RWPE2 (cell line): ENCODE data around the gene GOT1.

ENCODE experiments used
- ATAC-seq: fragments of 200-7000 bp; cut with Tn5 transposase; 3 replicates; pipeline ENCODE4 v1.9.1; 2021; ENCODE audit warnings: low read depth
- DNase-seq: peaks from one replicate; pipeline ENCODE4 v3.0.0-alpha.2; 2020; ENCODE audit warnings: low spot score
- H3K27ac ChIP-seq: fragments of 450-650 bp; 2 replicates; pipeline ENCODE4 v1.5.1; 2017; ENCODE audit warnings: mild to moderate bottlenecking; ENCODE audit not compliant: poor library complexity, severe bottlenecking
- H3K27me3 ChIP-seq: fragments of 250-450 bp; sonication (Bioruptor Pico); 2 replicates; pipeline ENCODE4 v1.5.1; 2021; ENCODE audit warnings: mild to moderate bottlenecking, moderate library complexity; ENCODE audit not compliant: insufficient read depth, poor library complexity, severe bottlenecking
- H3K36me3 ChIP-seq: fragments of 250-450 bp; sonication (Bioruptor Pico); 2 replicates; pipeline ENCODE4 v1.5.1; 2020; ENCODE audit warnings: low read depth, mild to moderate bottlenecking, moderate library complexity
- H3K4me1 ChIP-seq: fragments of 250-450 bp; sonication (Bioruptor Pico); 2 replicates; pipeline ENCODE4 v1.5.1; 2021; ENCODE audit warnings: mild to moderate bottlenecking, moderate library complexity; ENCODE audit not compliant: insufficient read depth, poor library complexity, severe bottlenecking
- H3K4me3 ChIP-seq: fragments of 250-450 bp; sonication (Bioruptor Pico); 2 replicates; pipeline ENCODE4 v1.5.1; 2021; ENCODE audit warnings: mild to moderate bottlenecking, moderate library complexity; ENCODE audit not compliant: severe bottlenecking
- H3K9me3 ChIP-seq: fragments of 250-450 bp; sonication (Bioruptor Pico); 2 replicates; pipeline ENCODE4 v1.5.1; 2021; ENCODE audit warnings: mild to moderate bottlenecking, moderate library complexity; ENCODE audit not compliant: severe bottlenecking
- TF ChIP-seq, protein P1 (sequence below): fragments of 450-650 bp; IDR thresholded peaks from one replicate; pipeline ENCODE4 v1.5.1; 2017; ENCODE audit warnings: mild to moderate bottlenecking, moderate library complexity; ENCODE audit not compliant: poor library complexity, severe bottlenecking

The GOT1 gene

DNA sequence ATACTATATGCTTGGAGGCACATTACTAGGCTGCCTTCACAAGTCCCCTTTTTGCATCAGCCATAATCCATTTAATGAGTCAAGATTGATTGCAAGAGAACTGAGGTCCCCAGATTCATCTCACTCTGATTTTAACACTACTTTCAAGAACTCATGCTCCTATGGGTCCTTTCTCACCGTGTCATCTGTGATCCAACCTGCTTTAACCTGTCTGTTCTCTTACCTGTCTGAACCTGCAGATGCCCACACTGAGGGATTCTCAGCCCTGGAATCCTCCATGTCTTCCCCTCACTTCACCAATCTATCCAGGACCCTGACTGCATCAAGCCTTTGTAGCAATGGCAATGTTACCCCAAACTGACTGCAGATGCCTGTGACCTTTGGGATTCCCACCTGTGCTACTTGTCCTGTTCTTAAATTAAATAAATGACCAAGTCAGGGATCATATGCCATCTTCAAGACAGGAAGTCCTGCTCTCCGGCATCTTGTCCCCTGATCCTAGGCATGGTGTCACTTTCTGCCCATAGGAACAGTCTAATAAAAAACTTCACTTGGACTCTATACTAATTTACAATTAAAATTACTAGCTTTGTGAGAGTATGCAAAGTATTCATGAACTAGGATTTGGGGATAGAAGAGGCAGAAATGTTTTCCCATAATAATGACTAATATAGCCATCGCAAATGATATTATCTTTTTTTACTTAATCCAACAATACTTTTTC lies 25.9 kb upstream of the GOT1 start:
- no peaks in the 10 kb centered on the region for H3K36me3 ChIP-seq
- TF ChIP-seq, protein P1, sequence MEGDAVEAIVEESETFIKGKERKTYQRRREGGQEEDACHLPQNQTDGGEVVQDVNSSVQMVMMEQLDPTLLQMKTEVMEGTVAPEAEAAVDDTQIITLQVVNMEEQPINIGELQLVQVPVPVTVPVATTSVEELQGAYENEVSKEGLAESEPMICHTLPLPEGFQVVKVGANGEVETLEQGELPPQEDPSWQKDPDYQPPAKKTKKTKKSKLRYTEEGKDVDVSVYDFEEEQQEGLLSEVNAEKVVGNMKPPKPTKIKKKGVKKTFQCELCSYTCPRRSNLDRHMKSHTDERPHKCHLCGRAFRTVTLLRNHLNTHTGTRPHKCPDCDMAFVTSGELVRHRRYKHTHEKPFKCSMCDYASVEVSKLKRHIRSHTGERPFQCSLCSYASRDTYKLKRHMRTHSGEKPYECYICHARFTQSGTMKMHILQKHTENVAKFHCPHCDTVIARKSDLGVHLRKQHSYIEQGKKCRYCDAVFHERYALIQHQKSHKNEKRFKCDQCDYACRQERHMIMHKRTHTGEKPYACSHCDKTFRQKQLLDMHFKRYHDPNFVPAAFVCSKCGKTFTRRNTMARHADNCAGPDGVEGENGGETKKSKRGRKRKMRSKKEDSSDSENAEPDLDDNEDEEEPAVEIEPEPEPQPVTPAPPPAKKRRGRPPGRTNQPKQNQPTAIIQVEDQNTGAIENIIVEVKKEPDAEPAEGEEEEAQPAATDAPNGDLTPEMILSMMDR, result no peak

DNA sequence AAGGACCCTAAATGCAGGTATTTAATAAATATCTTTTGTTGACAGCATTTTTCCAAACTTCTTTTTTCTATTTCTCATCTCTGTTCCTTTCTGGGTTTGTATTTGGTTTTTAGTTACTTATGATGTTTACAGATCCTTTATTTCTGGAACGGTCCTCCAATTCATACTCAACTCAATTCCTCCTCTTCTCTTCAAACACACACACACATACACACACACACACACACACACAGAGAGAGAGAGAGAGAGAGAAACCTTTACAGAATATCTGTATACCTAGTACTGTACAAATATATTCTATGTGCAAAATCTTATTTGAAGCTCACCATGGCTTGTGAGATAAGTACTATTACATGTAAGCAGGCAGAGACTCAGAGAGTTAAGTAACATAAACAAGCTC lies 21.6 kb upstream of the GOT1 start:
- TF ChIP-seq, protein P1, result no peak
- ATAC-seq, result no peak
- peaks cover 16% of the 10 kb centered on the region for H3K27me3 ChIP-seq
- DNase-seq, result no peak
- H3K4me1 ChIP-seq, result no peaks in the 10 kb centered on the region
- no peaks in the 10 kb centered on the region for H3K36me3 ChIP-seq
- no peaks in the 10 kb centered on the region for H3K9me3 ChIP-seq
- no peak overlapping the region for H3K27ac ChIP-seq
- H3K4me3 ChIP-seq, result no peak overlapping the region

More for the DNA sequence above, 25.9 kb upstream of the GOT1 start:
- Histone ChIP-seq H3K4me1 (no peaks in the 10 kb centered on the region), H3K27me3 (peaks cover 5% of the 10 kb centered on the region), H3K4me3 (no peak overlapping the region), H3K9me3 (no peaks in the 10 kb centered on the region), H3K27ac (no peak overlapping the region)
- ATAC-seq, result no peak
- DNase-seq, result no peak

DNA sequence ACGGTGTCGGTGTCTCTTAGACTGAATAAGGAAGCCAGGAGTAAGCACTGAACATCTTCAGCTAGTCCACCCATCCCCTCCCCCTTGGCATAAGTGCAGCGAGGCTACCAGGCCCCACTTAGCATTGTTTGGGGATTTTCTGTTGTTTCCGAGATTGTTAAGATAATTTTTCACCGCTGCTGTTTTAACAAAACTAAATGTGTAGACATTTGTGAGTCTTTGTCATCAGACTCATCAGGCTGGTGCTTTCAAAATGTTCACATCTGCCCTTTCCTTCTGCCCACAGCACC lies 21.0 kb upstream of the GOT1 start:
- Histone ChIP-seq H3K4me1 (no peaks in the 10 kb centered on the region), H3K27me3 (peaks cover 16% of the 10 kb centered on the region), H3K4me3 (no peak overlapping the region), H3K27ac (no peak overlapping the region), H3K9me3 (no peaks in the 10 kb centered on the region), H3K36me3 (no peaks in the 10 kb centered on the region)
- DNase-seq (no peak), ATAC-seq (no peak)
- TF ChIP-seq, protein P1, result no peak

DNA sequence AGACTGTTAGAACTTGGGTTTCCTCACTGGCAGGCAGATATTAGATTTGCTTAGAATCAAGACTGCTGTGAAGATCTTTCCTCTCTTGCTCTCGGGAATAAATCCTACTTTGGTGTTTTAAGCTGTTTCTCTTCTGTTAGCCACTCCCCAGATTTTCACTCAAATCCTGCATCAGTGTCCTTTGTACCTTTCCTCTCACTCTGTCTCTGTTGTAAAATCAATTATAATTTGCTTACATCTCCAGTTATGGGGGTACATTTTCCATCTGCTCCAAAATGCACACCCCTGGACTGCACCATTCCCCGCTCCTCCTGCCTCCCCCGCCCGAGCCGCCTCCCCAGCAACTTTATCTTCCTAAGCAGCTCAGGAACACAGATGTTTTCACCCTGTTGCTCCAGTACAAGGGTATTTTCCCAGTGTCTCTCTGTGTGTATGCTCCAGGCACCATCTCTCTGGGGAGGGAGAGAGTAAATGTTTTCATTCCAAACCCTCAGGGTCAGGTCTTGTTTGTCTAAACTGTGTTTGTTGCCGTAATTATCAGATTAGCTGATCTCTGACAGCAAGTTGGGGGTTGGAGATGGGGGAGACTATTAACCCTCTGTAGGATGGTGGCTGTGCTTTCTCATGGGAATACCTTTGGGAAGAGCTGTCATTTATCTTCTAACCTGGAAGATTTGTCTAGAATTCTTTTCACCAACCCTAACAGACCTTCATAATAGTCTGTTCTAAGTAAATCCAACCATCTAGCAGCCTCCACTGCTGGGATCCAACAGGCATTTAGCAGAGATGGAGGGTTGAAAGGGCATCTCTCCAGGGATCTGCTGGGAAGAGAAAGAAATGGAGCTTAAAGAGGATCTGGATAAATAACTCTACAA lies 20.4 kb upstream of the GOT1 start:
- DNase-seq (no peak), ATAC-seq (no peak)
- no peaks in the 10 kb centered on the region for H3K9me3 ChIP-seq
- no peaks in the 10 kb centered on the region for H3K4me1 ChIP-seq
- H3K27ac ChIP-seq, result no peak overlapping the region
- H3K36me3 ChIP-seq, result no peaks in the 10 kb centered on the region
- TF ChIP-seq, protein P1, result no peak
- H3K27me3 ChIP-seq, result peaks cover 16% of the 10 kb centered on the region
- H3K4me3 ChIP-seq, result no peak overlapping the region

DNA sequence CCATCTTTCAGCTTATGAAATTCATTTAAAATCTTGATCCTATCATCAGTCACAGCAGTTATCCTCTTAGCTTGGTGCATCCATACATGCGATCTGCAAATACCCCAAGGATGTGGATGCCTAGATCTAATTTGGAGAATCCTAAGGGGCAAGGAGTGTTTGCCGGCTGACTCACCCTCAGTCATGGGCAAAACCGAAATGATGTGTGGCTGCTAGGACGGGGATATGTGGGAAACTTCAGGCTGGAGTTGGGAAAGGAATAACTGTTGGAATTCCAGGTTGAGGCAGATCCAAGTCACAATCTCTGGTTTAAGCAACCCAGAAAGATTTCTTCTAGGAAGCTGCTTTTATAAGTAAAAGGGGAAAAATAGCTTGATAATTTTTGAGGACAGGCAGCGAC lies 19.7 kb upstream of the GOT1 start:
- Histone ChIP-seq H3K4me1 (no peaks in the 10 kb centered on the region), H3K27ac (no peak overlapping the region), H3K9me3 (no peaks in the 10 kb centered on the region), H3K27me3 (peaks cover 16% of the 10 kb centered on the region), H3K36me3 (no peaks in the 10 kb centered on the region), H3K4me3 (no peak overlapping the region)
- TF ChIP-seq, protein P1, result no peak
- no peak for ATAC-seq
- DNase-seq, result no peak
